Thyroid gland (tissue), 4 donors: ENCODE results near the gene SMARCD1.

Experiments used
- POLR2A ChIP-seq, 2 donors: fragments of 450-650 bp; IDR thresholded peaks; one replicate each; pipeline ENCODE4 v1.6.1; 2017; ENCODE audit warnings: antibody characterized with exemption in 2 of 2, mild to moderate bottlenecking in 2 of 2, moderate library complexity in 1 of 2
- TF ChIP-seq, protein P1 (sequence below), 6 experiments: fragments of 200-600 bp in 3 of 6; fragments of 450-650 bp in 3 of 6; sonication (generic) in 3 of 6; IDR thresholded peaks; one replicate each; pipeline ENCODE4 v1.5.1; 2016 to 2019; ENCODE audit warnings: antibody characterized with exemption in 6 of 6, mild to moderate bottlenecking in 2 of 6, inconsistent platforms in 1 of 6, moderate library complexity in 1 of 6

DNA sequence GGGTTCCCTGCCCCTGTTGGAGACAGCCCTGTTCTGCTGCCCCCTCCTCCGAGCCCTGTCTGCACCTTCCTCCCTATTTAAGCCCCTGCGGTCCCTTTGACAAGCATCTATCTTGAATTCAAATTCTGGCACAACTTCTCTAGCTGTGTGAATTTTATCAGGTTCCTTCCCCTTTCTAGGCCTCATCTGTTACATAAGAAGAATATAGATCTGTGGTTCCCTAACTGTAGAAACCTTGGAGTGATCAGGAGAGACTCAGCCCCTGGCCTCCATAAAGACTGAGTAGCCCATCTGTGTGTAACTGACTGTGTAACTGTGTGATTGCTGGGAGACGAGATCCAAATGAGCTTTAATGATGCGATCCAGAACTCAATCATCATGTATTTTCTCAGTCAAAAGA lies 46.8 kb upstream of the SMARCD1 start:
- TF ChIP-seq, protein P1, sequence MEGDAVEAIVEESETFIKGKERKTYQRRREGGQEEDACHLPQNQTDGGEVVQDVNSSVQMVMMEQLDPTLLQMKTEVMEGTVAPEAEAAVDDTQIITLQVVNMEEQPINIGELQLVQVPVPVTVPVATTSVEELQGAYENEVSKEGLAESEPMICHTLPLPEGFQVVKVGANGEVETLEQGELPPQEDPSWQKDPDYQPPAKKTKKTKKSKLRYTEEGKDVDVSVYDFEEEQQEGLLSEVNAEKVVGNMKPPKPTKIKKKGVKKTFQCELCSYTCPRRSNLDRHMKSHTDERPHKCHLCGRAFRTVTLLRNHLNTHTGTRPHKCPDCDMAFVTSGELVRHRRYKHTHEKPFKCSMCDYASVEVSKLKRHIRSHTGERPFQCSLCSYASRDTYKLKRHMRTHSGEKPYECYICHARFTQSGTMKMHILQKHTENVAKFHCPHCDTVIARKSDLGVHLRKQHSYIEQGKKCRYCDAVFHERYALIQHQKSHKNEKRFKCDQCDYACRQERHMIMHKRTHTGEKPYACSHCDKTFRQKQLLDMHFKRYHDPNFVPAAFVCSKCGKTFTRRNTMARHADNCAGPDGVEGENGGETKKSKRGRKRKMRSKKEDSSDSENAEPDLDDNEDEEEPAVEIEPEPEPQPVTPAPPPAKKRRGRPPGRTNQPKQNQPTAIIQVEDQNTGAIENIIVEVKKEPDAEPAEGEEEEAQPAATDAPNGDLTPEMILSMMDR (IDR thresholded peaks at IDR 0.05), result no peak
- no peak for TF ChIP-seq POLR2A (IDR thresholded peaks at IDR 0.05)
